ENCODE data around the gene CHPF2.
A peak's percentile ranks its signal among the peaks of the same experiment; 100 is the strongest.

Gene CHPF2

GRCh38 chr7:151210087-151210854, 22.0 kb upstream of the CHPF2 start, which contains the start of gene H2BK1:
TSS of gene H2BK1 (minus strand) at chr7:151210488. CDS start at chr7:151210318, 170 bp downstream.
- H2BK120ac ChIP-seq (ENCODE audit: insufficient read depth, low read length, poor library complexity): no peak within 1 kb of the TSS
- no peak within 1 kb of the TSS for H4K91ac ChIP-seq (ENCODE audit: low read depth, low read length)
- H3K4ac ChIP-seq (ENCODE audit: low read depth, low read length): no peak within 1 kb of the TSS
- no peak within 1 kb of the TSS for H2BK5ac ChIP-seq (ENCODE audit: low read depth, low read length, poor library complexity)
- no peak within 1 kb of the TSS for H3K14ac ChIP-seq (ENCODE audit: low read length)
- no peak within 1 kb of the TSS for H4K8ac ChIP-seq (ENCODE audit: low read depth, low read length)
- H2AK5ac ChIP-seq (ENCODE audit: low read length): no peak within 1 kb of the TSS
- no CpG with 5 or more reads among the region's 17 CpGs for WGBS (ENCODE audit: extremely low coverage, insufficient coverage, insufficient read length)
- H3K27ac ChIP-seq (ENCODE audit: low read depth, low read length): no peak within 1 kb of the TSS
- no peaks in the 10 kb centered on the region for H3K79me1 ChIP-seq (ENCODE audit: low read length)
- H4K12ac ChIP-seq (ENCODE audit: low read depth, low read length): no peak within 1 kb of the TSS
- no peak within 1 kb of the TSS for H3K23ac ChIP-seq (ENCODE audit: low read length)
- peaks cover 13 to 22% of the 10 kb centered on the region in 2 experiments for H3K36me3 ChIP-seq (ENCODE audit: control insufficient read depth in 1 of 2, insufficient read depth in 2 of 2, low read length in 2 of 2)
- no peak within 1 kb of the TSS for H3K4me3 ChIP-seq (ENCODE audit: low read depth, low read length)
- H3K18ac ChIP-seq (ENCODE audit: low read length): no peak within 1 kb of the TSS
- no peaks in the 10 kb centered on the region for H3K27me3 ChIP-seq (ENCODE audit: insufficient read depth, low read length)
- no peaks in the 10 kb centered on the region for H3K79me2 ChIP-seq (ENCODE audit: control insufficient read depth, insufficient read depth, low read length, poor library complexity)
- no peak within 1 kb of the TSS for H2AFZ ChIP-seq (ENCODE audit: insufficient read depth, low read length, poor library complexity)
- no peak within 1 kb of the TSS for H2BK12ac ChIP-seq (ENCODE audit: low read length)
- no peak for DNase-seq
- H3K4me2 ChIP-seq (ENCODE audit: low read length): no peak within 1 kb of the TSS
- H3K9ac ChIP-seq (ENCODE audit: low read length): no peak within 1 kb of the TSS
- H3K4me1 ChIP-seq (ENCODE audit: control insufficient read depth in 1 of 2, insufficient read depth in 2 of 2, low read length in 2 of 2): peaks cover 6 to 7% of the 10 kb centered on the region in 2 experiments
- H3K9me3 ChIP-seq (ENCODE audit: insufficient read depth, low read depth, low read length): no peaks in the 10 kb centered on the region

- Histone ChIP-seq H3K79me1 (ENCODE audit: low read length) (no peaks in the 10 kb centered on the region), H2AK5ac (ENCODE audit: low read length) (no peak overlapping the region), H4K12ac (ENCODE audit: low read depth, low read length) (no peak overlapping the region), H2BK12ac (ENCODE audit: low read length) (no peak overlapping the region), H3K4ac (ENCODE audit: low read depth, low read length) (no peak overlapping the region), H3K4me1 (ENCODE audit: control insufficient read depth in 1 of 2, insufficient read depth in 2 of 2, low read length in 2 of 2) (peaks cover 6 to 7% of the 10 kb centered on the region in 2 experiments), H2BK120ac (ENCODE audit: insufficient read depth, low read length, poor library complexity) (no peak overlapping the region), H2BK5ac (ENCODE audit: low read depth, low read length, poor library complexity) (no peak overlapping the region), H3K27ac (ENCODE audit: low read depth, low read length) (no peak overlapping the region), H3K9me3 (ENCODE audit: insufficient read depth, low read depth, low read length) (no peaks in the 10 kb centered on the region), H3K18ac (ENCODE audit: low read length) (no peak overlapping the region), H3K9ac (ENCODE audit: low read length) (no peak overlapping the region), H3K14ac (ENCODE audit: low read length) (no peak overlapping the region), H3K36me3 (ENCODE audit: control insufficient read depth in 1 of 2, insufficient read depth in 2 of 2, low read length in 2 of 2) (peaks cover 19 to 29% of the 10 kb centered on the region in 2 experiments), H3K4me3 (ENCODE audit: low read depth, low read length) (no peak overlapping the region), H4K91ac (ENCODE audit: low read depth, low read length) (no peak overlapping the region), H3K23ac (ENCODE audit: low read length) (no peak overlapping the region), H3K4me2 (ENCODE audit: low read length) (no peak overlapping the region), H3K79me2 (ENCODE audit: control insufficient read depth, insufficient read depth, low read length, poor library complexity) (no peaks in the 10 kb centered on the region), H3K27me3 (ENCODE audit: insufficient read depth, low read length) (no peaks in the 10 kb centered on the region), H4K8ac (ENCODE audit: low read depth, low read length) (no peak overlapping the region), H2AFZ (ENCODE audit: insufficient read depth, low read length, poor library complexity) (no peak overlapping the region)
- no peak for DNase-seq
- no CpG with 5 or more reads among the region's 3 CpGs for WGBS (ENCODE audit: extremely low coverage, insufficient coverage, insufficient read length)
Measured at GRCh38 chr7:151211155-151211772, 21.0 kb upstream of the CHPF2 start.

DNA sequence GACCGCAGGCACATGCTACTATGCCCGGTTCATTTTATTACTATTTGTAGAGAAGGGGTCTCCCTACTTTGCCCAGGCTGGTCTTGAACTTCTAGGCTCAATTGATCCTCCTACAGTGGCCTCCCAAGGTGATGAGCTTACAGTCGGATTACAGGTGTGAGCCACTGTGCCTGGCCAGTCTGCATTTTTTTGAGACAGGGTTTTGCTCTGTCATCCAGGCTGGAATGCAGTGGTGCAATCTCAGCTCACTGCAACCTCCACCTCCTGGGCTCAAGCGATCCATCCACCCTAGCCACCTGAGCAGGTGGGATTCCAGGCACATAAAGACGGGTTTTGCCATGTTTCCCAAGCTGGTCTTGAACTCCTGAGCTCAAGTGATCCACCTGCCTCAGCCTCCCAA, 19.7 kb upstream of the CHPF2 start:
- Histone ChIP-seq H3K4me2 (ENCODE audit: low read length) (no peak overlapping the region), H3K14ac (ENCODE audit: low read length) (no peak overlapping the region)

DNA sequence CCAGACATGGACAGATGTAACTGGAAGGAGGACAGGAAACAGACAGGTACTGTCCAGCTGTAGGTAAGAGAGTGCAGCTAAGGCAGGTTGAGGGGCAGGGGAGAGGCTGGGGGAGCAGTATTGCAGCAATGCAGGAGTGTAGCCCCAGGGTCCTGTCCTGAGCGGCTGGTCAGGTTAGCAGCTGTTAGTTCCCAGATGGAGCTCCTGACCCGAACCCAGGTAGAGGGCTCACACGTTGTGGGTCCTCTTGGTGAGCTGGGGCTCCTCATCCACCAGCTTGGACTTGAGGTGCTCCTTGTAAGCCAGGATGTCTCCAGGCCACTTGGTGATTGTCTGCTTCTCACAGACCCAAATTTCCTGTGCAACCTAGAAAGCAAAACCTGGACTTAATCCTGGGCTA, 18.5 kb upstream of the CHPF2 start:
- Histone ChIP-seq H3K9ac (ENCODE audit: low read length) (no peak overlapping the region), H3K79me2 (ENCODE audit: control insufficient read depth, insufficient read depth, low read length, poor library complexity) (no peaks in the 10 kb centered on the region), H2BK12ac (ENCODE audit: low read length) (no peak overlapping the region), H2AFZ (ENCODE audit: insufficient read depth, low read length, poor library complexity) (no peak overlapping the region), H3K27ac (ENCODE audit: low read depth, low read length) (no peak overlapping the region), H3K27me3 (ENCODE audit: insufficient read depth, low read length) (no peaks in the 10 kb centered on the region), H3K14ac (ENCODE audit: low read length) (no peak overlapping the region), H3K4me2 (ENCODE audit: low read length) (no peak overlapping the region), H3K79me1 (ENCODE audit: low read length) (no peaks in the 10 kb centered on the region), H2AK5ac (ENCODE audit: low read length) (no peak overlapping the region), H2BK120ac (ENCODE audit: insufficient read depth, low read length, poor library complexity) (no peak overlapping the region), H4K91ac (ENCODE audit: low read depth, low read length) (no peak overlapping the region), H3K4ac (ENCODE audit: low read depth, low read length) (no peak overlapping the region), H3K36me3 (ENCODE audit: control insufficient read depth in 1 of 2, insufficient read depth in 2 of 2, low read length in 2 of 2) (peaks cover 36 to 48% of the 10 kb centered on the region in 2 experiments), H3K18ac (ENCODE audit: low read length) (no peak overlapping the region), H3K4me3 (ENCODE audit: low read depth, low read length) (no peak overlapping the region), H4K12ac (ENCODE audit: low read depth, low read length) (no peak overlapping the region), H3K9me3 (ENCODE audit: insufficient read depth, low read depth, low read length) (no peaks in the 10 kb centered on the region), H3K4me1 (ENCODE audit: control insufficient read depth in 1 of 2, insufficient read depth in 2 of 2, low read length in 2 of 2) (peaks cover 6 to 7% of the 10 kb centered on the region in 2 experiments), H4K8ac (ENCODE audit: low read depth, low read length) (no peak overlapping the region), H2BK5ac (ENCODE audit: low read depth, low read length, poor library complexity) (no peak overlapping the region), H3K23ac (ENCODE audit: low read length) (no peak overlapping the region)
- no peak for DNase-seq
- no CpG with 5 or more reads among the region's 3 CpGs for WGBS (ENCODE audit: extremely low coverage, insufficient coverage, insufficient read length)

More for the DNA sequence above, 19.7 kb upstream of the CHPF2 start:
- Histone ChIP-seq H2BK120ac (ENCODE audit: insufficient read depth, low read length, poor library complexity) (no peak overlapping the region), H2BK12ac (ENCODE audit: low read length) (no peak overlapping the region), H3K4me1 (ENCODE audit: control insufficient read depth in 1 of 2, insufficient read depth in 2 of 2, low read length in 2 of 2) (peaks cover 6 to 7% of the 10 kb centered on the region in 2 experiments), H4K12ac (ENCODE audit: low read depth, low read length) (no peak overlapping the region), H3K79me2 (ENCODE audit: control insufficient read depth, insufficient read depth, low read length, poor library complexity) (no peaks in the 10 kb centered on the region), H3K23ac (ENCODE audit: low read length) (no peak overlapping the region), H3K4ac (ENCODE audit: low read depth, low read length) (no peak overlapping the region), H3K27ac (ENCODE audit: low read depth, low read length) (no peak overlapping the region), H3K18ac (ENCODE audit: low read length) (no peak overlapping the region), H3K4me3 (ENCODE audit: low read depth, low read length) (no peak overlapping the region), H4K8ac (ENCODE audit: low read depth, low read length) (no peak overlapping the region), H3K9me3 (ENCODE audit: insufficient read depth, low read depth, low read length) (no peaks in the 10 kb centered on the region), H2BK5ac (ENCODE audit: low read depth, low read length, poor library complexity) (no peak overlapping the region), H2AK5ac (ENCODE audit: low read length) (no peak overlapping the region), H3K36me3 (ENCODE audit: control insufficient read depth in 1 of 2, insufficient read depth in 2 of 2, low read length in 2 of 2) (peaks cover 25 to 36% of the 10 kb centered on the region in 2 experiments), H3K27me3 (ENCODE audit: insufficient read depth, low read length) (no peaks in the 10 kb centered on the region), H3K9ac (ENCODE audit: low read length) (no peak overlapping the region), H3K79me1 (ENCODE audit: low read length) (no peaks in the 10 kb centered on the region), H2AFZ (ENCODE audit: insufficient read depth, low read length, poor library complexity) (no peak overlapping the region), H4K91ac (ENCODE audit: low read depth, low read length) (no peak overlapping the region)
- DNase-seq: peak; percentile 72 to 75
- WGBS (ENCODE audit: extremely low coverage, insufficient coverage, insufficient read length): no CpG with 5 or more reads among the region's 5 CpGs

All from trophoblast cell (in vitro differentiated cells and primary cell).